RWPE1 (cell line): Measurements from ENCODE around the gene HOMER1.

Experiments used
- CTCF ChIA-PET: fragments of 350-600 bp; sonication (Branson Sonifier 250); formaldehyde crosslinking; extraction: SDS; loops from one replicate; lab custom pipeline; 2021; lab: Yijun Ruan, JAX
- POLR2A ChIA-PET: fragments of 400-600 bp; formaldehyde crosslinking; extraction: SDS; loops from one replicate; lab custom pipeline; 2020; ENCODE audit warnings: antibody characterized with exemption; ENCODE audit not compliant: low non-redundant PET; lab: Yijun Ruan, JAX
- DNase-seq: peaks from one replicate; pipeline ENCODE4 v3.0.0; 2012; ENCODE audit warnings: low spot score
- H3K27ac ChIP-seq: fragments of 450-650 bp; 2 replicates; pipeline ENCODE4 v1.5.1; 2017
- TF ChIP-seq, protein P1 (sequence below): fragments of 450-650 bp; conservative IDR thresholded peaks from 2 replicates; pipeline ENCODE4 v1.5.1; 2017; ENCODE audit warnings: low read depth, mild to moderate bottlenecking

Gene HOMER1

DNA sequence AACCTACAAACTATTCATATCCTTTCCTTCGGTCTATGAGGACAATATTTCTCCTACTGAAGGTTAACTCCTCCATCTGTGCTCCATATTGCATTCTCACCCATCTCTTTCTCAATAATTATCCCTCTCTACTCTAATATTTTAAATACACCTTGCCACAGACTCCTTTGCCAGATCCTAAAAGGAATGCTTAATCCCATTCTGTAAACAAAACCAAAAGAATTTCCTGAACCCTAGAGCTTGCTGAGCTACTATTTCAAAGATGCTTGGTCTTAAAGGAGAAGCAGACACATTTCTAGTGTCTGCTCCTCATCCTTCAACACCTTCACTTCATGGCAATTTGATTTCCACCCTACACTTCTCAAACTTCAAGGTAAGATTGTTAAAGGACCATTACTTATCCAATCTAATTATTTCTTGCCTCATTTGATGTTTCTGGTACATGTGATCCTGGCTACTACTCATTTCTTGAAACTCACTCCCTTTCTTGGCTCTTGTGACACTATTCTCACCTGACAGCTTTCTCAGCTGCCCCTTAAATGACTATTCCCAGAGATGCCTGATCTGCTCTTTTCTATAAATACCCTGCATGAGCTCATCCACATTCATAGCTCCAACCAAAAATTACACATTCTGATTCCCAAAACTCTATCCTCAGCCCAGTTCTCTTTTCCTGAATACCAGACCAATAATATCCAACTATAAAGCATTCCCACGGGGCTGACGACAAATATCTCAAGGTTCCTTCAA is 20.2 kb downstream of the HOMER1 start:
- no peak overlapping the region for H3K27ac ChIP-seq
- ChIA-PET CTCF (no interaction called here), POLR2A (no interaction called here)
- TF ChIP-seq, protein P1, sequence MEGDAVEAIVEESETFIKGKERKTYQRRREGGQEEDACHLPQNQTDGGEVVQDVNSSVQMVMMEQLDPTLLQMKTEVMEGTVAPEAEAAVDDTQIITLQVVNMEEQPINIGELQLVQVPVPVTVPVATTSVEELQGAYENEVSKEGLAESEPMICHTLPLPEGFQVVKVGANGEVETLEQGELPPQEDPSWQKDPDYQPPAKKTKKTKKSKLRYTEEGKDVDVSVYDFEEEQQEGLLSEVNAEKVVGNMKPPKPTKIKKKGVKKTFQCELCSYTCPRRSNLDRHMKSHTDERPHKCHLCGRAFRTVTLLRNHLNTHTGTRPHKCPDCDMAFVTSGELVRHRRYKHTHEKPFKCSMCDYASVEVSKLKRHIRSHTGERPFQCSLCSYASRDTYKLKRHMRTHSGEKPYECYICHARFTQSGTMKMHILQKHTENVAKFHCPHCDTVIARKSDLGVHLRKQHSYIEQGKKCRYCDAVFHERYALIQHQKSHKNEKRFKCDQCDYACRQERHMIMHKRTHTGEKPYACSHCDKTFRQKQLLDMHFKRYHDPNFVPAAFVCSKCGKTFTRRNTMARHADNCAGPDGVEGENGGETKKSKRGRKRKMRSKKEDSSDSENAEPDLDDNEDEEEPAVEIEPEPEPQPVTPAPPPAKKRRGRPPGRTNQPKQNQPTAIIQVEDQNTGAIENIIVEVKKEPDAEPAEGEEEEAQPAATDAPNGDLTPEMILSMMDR = no peak
- no peak for DNase-seq

GRCh38 chr5:79491690-79492317 is 22.1 kb downstream of the HOMER1 start:
- ChIA-PET POLR2A (no interaction called here), CTCF (interaction anchor here (1.3 kb wide), 1 partner anchor 44 kb away, joined by 3 read pairs; no protein-coding TSS in a partner anchor)
- TF ChIP-seq, protein P1 = no peak

DNA sequence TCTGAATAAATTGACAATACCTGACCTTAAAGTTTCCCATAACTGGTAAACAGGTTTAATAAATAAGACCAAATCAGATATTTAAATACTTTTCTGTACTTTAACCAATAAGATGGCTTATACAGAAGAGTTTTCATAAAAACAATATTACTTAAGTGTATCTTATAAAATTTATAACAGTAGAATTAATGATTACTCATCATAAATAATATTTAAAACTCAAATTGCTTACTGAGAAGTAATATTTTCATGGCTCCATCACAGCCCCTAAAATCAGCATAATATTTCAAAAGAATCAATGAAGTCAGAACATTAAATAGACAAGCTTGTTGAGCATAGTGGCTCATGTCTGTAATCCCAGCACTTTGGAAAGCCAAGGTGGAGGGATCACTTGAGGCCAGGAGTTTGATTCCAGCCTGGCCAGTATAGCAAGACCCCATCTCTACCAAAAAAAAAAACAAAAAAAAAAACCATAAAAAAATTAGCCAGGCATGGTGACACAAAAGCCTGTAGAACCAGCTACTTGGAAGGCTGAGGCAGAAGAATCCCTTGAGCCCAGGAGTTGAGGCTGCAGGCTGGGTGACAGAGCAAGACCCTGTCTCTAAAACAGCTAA is 23.5 kb downstream of the HOMER1 start:
- no peak overlapping the region for H3K27ac ChIP-seq
- TF ChIP-seq, protein P1 = no peak
- DNase-seq = no peak
- CTCF ChIA-PET = interaction anchor here (0.6 to 0.8 kb wide), 3 partner anchors 14 to 454 kb away, joined by 3 to 4 read pairs (median 3); no protein-coding TSS in a partner anchor
- POLR2A ChIA-PET = interaction anchor here (0.6 kb wide), 1 partner anchor 9 kb away, joined by 4 read pairs; no protein-coding TSS in a partner anchor

More at GRCh38 chr5:79491690-79492317, 22.1 kb downstream of the HOMER1 start:
- no peak for DNase-seq
- H3K27ac ChIP-seq = no peak overlapping the region

- no peak for DNase-seq
- no peak overlapping the region for H3K27ac ChIP-seq
- ChIA-PET POLR2A (no interaction called here), CTCF (interaction anchor here (0.7 kb wide), 1 partner anchor 55 kb away, joined by 3 read pairs; no protein-coding TSS in a partner anchor)
- TF ChIP-seq, protein P1 = no peak
Measured at GRCh38 chr5:79489773-79490172, 24.2 kb downstream of the HOMER1 start.

GRCh38 chr5:79488775-79489174 is 25.2 kb downstream of the HOMER1 start:
- no peak for DNase-seq
- TF ChIP-seq, protein P1 = no peak
- POLR2A ChIA-PET = no interaction called here
- H3K27ac ChIP-seq = no peak overlapping the region
- CTCF ChIA-PET = no interaction called here

DNA sequence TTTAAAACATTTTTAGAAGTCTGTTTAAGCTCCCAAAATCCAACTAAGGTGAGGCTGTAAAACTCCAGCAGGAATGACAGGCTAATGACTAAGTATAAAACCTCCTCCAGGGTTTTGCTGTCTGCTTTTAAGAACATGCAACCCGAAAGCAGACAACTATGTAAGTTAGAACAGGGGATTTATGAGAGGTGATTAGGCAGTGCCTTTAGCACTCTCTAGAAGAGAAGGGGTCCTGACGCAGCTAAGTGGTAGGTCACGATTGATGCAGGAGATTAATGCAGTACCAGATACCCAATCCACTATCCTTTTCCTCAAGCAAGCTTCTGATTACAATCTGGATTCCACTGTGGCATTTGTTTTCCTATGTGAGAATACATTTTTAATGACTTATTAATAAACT is 25.9 kb downstream of the HOMER1 start:
- DNase-seq = no peak
- H3K27ac ChIP-seq = no peak overlapping the region
- ChIA-PET POLR2A (no interaction called here), CTCF (no interaction called here)
- TF ChIP-seq, protein P1 = no peak
